CD14-positive monocyte (primary cell): ENCODE measurements around the gene RFPL4A. TPM values are rescaled to one million over a fixed set of nuclear protein-coding genes. Genes with fewer than 3 reads are reported as not detected.

Source experiments
- DNase-seq, 3 donors: peaks; one replicate each; pipeline ENCODE4 v3.0.0-alpha.2; 2011 to 2022
- H2AFZ ChIP-seq: 2 replicates; pipeline ENCODE4 v1.6.0; 2012; ENCODE audit warnings: mild to moderate bottlenecking, low read depth, low read length, inconsistent platforms; ENCODE audit not compliant: insufficient read depth, poor library complexity, severe bottlenecking
- H3K27ac ChIP-seq, 2 donors: 1 replicate in 1 of 2; 2 replicates in 1 of 2; pipeline ENCODE4 v1.5.1; 2012 to 2013; ENCODE audit warnings: low read length in 2 of 2, control low read depth in 1 of 2, inconsistent platforms in 1 of 2, low read depth in 1 of 2, mild to moderate bottlenecking in 1 of 2
- H3K27me3 ChIP-seq, 2 donors: one replicate each; pipeline versions ENCODE4 v1.6.0 to v1.6.1; 2011 to 2013; ENCODE audit warnings: low read length in 2 of 2; ENCODE audit not compliant: control insufficient read depth in 2 of 2, insufficient read depth in 2 of 2
- H3K36me3 ChIP-seq, 2 donors: replicated peaks in 1 of 2; 1 replicate in 1 of 2; 2 replicates in 1 of 2; pipeline versions ENCODE4 v1.5.1 to v1.6.1; 2012 to 2013; ENCODE audit warnings: low read length in 2 of 2, control low read depth in 1 of 2, inconsistent platforms in 1 of 2, mild to moderate bottlenecking in 1 of 2; ENCODE audit not compliant: insufficient read depth in 2 of 2, control insufficient read depth in 1 of 2
- H3K4me1 ChIP-seq, 2 donors: 1 replicate in 1 of 2; 2 replicates in 1 of 2; pipeline versions ENCODE4 v1.5.1 to v1.6.1; 2012 to 2013; ENCODE audit warnings: low read length in 2 of 2, control low read depth in 1 of 2, inconsistent platforms in 1 of 2, mild to moderate bottlenecking in 1 of 2, moderate library complexity in 1 of 2; ENCODE audit not compliant: insufficient read depth in 2 of 2, control insufficient read depth in 1 of 2
- H3K4me2 ChIP-seq: replicated peaks from 2 replicates; pipeline ENCODE3; 2012; ENCODE audit warnings: low read length, moderate library complexity, mild to moderate bottlenecking; ENCODE audit not compliant: poor library complexity, severe bottlenecking; ENCODE audit errors: extremely low read depth
- H3K4me3 ChIP-seq, 3 experiments: fragments of 200-600 bp in 1 of 3; sonication (generic) in 1 of 3; replicated peaks in 1 of 3; 1 replicate in 2 of 3; 2 replicates in 1 of 3; pipeline ENCODE4 v1.5.1; 2011 to 2013; ENCODE audit warnings: low read length in 3 of 3, mild to moderate bottlenecking in 3 of 3, control low read depth in 2 of 3, low read depth in 2 of 3, inconsistent platforms in 1 of 3, moderate library complexity in 1 of 3
- H3K79me2 ChIP-seq: 2 replicates; pipeline ENCODE4 v1.6.0; 2012; ENCODE audit warnings: mild to moderate bottlenecking, control low read depth, inconsistent platforms, low read length, moderate library complexity; ENCODE audit not compliant: insufficient read depth
- H3K9ac ChIP-seq: 2 replicates; pipeline ENCODE4 v1.6.0; 2017; ENCODE audit warnings: low read length, mild to moderate bottlenecking; ENCODE audit not compliant: insufficient read depth, poor library complexity, severe bottlenecking
- H3K9me3 ChIP-seq, 2 donors: replicated peaks in 1 of 2; 1 replicate in 1 of 2; 2 replicates in 1 of 2; pipeline versions ENCODE4 v1.5.1 to v1.6.1; 2012 to 2013; ENCODE audit warnings: low read length in 2 of 2, control low read depth in 1 of 2; ENCODE audit not compliant: control insufficient read depth in 1 of 2, insufficient read depth in 1 of 2
- H4K20me1 ChIP-seq: 2 replicates; pipeline ENCODE4 v1.6.0; 2012; ENCODE audit warnings: mild to moderate bottlenecking, low read length, control low read depth, moderate library complexity; ENCODE audit not compliant: insufficient read depth
- H3K27ac Mint-ChIP-seq, 7 donors: one replicate each; pipeline ENCODE4 v1.8.0; 2020; ENCODE audit warnings: mild to moderate bottlenecking in 7 of 7, mixed read lengths in 7 of 7, moderate library complexity in 6 of 7, inconsistent platforms in 2 of 7
- H3K27me3 Mint-ChIP-seq, 3 donors: one replicate each; pipeline ENCODE4 v1.8.0; 2021 to 2022; ENCODE audit warnings: low read depth in 3 of 3, mild to moderate bottlenecking in 3 of 3, mixed read lengths in 3 of 3, moderate library complexity in 3 of 3, inconsistent platforms in 1 of 3
- H3K36me3 Mint-ChIP-seq, 2 donors: one replicate each; pipeline ENCODE4 v1.8.0; 2020; ENCODE audit warnings: mixed read lengths in 2 of 2, inconsistent platforms in 1 of 2, mild to moderate bottlenecking in 1 of 2
- H3K4me1 Mint-ChIP-seq: one replicate; pipeline ENCODE4 v1.8.0; 2020; ENCODE audit warnings: mild to moderate bottlenecking, mixed read lengths
- H3K4me3 Mint-ChIP-seq, 2 donors: one replicate each; pipeline ENCODE4 v1.8.0; 2020; ENCODE audit warnings: mild to moderate bottlenecking in 2 of 2, mixed read lengths in 2 of 2, moderate library complexity in 1 of 2
- H3K9me3 Mint-ChIP-seq, 7 donors: one replicate each; pipeline ENCODE4 v1.8.0; 2020 to 2022; ENCODE audit warnings: mixed read lengths in 7 of 7, mild to moderate bottlenecking in 6 of 7, moderate library complexity in 6 of 7, inconsistent platforms in 2 of 7
- WGBS: methylation state at CpG from one replicate; pipeline ENCODE4 v1.1.5; 2013; ENCODE audit warnings: missing lambda C conversion rate; ENCODE audit not compliant: insufficient coverage; 5-methylcytosine and 5-hydroxymethylcytosine counted together
- intact Hi-C, 2 donors: fragments of 100-400 bp; cut with micrococcal nuclease; formaldehyde crosslinking; loops; one replicate each; pipeline versions ENCODE4 v1.15.0 to v1.15.1; 2023
- polyA plus RNA-seq, 3 donors: library from polyadenylated mRNA; depleted of rRNA in 1 of 3; unstranded in 2 of 3; stranded (reverse) in 1 of 3; fragments of 300-500 nt in 2 of 3; fragments of >200 nt in 1 of 3; fragmentation: Illumina TruSeq in 2 of 3; gene quantifications; 1 replicate in 2 of 3; 2 replicates in 1 of 3; pipeline ENCODE4 v1.2.3, GENCODE V29; 2012 to 2021
- TF ChIP-seq, protein P1 (sequence below): fragments of 200-600 bp; IDR thresholded peaks from one replicate; pipeline ENCODE4 v1.8.0; 2022; ENCODE audit warnings: antibody characterized with exemption, mild to moderate bottlenecking

Gene RFPL4A
- polyA plus RNA-seq, 3 donors = 0.33 to 8.4 (median 7.9) TPM

DNA sequence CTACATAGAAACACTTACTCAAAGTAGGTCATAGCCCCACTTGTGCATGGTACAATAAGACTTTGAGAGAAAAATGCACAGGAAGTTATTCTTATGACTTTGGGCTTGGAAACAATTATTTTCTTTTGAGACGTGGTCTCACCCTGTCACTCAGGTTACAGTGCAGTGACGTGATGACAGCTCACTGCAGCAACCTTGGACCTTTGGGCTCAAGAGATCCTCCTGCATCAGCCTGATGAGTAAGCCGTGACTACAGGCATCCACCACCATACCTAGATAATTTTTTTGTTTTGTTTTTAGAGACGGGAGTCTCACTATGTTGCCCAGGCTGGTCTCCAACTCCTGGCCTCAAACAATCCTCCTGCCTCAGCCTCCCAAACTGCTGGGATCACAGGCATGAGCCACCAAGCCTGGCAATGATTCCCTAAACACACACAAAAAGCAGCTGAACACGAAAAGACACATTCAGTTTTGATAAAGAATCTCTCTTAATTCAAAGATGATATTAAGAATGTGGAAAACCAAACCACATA lies 38.6 kb upstream of the RFPL4A start:
- Mint-ChIP-seq H3K27me3 (peaks cover 3 to 11% (median 5%) of the 10 kb centered on the region in 3 donors), H3K27ac (no peak overlapping the region), H3K4me3 (no peak overlapping the region), H3K4me1 (no peaks in the 10 kb centered on the region), H3K36me3 (no peaks in the 10 kb centered on the region), H3K9me3 (peaks cover 19 to 54% (median 41%) of the 10 kb centered on the region in 7 donors)
- DNase-seq = no peak
- H3K9me3 ChIP-seq = peaks cover 30% of the 10 kb centered on the region in 2 donors
- H3K9ac ChIP-seq = no peak overlapping the region
- H3K4me2 ChIP-seq = no peak overlapping the region
- H3K27ac ChIP-seq = no peak overlapping the region
- no peak overlapping the region for H3K4me3 ChIP-seq
- H3K79me2 ChIP-seq = no peaks in the 10 kb centered on the region
- TF ChIP-seq, protein P1, sequence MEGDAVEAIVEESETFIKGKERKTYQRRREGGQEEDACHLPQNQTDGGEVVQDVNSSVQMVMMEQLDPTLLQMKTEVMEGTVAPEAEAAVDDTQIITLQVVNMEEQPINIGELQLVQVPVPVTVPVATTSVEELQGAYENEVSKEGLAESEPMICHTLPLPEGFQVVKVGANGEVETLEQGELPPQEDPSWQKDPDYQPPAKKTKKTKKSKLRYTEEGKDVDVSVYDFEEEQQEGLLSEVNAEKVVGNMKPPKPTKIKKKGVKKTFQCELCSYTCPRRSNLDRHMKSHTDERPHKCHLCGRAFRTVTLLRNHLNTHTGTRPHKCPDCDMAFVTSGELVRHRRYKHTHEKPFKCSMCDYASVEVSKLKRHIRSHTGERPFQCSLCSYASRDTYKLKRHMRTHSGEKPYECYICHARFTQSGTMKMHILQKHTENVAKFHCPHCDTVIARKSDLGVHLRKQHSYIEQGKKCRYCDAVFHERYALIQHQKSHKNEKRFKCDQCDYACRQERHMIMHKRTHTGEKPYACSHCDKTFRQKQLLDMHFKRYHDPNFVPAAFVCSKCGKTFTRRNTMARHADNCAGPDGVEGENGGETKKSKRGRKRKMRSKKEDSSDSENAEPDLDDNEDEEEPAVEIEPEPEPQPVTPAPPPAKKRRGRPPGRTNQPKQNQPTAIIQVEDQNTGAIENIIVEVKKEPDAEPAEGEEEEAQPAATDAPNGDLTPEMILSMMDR = no peak
- intact Hi-C loops = no loop called here
- H3K27me3 ChIP-seq = no peaks in the 10 kb centered on the region
- no peaks in the 10 kb centered on the region for H3K4me1 ChIP-seq
- H3K36me3 ChIP-seq = no peaks in the 10 kb centered on the region
- H4K20me1 ChIP-seq = no peaks in the 10 kb centered on the region
- no peak overlapping the region for H2AFZ ChIP-seq
- 58% methylated on average over 2 of the region's 5 CpGs for WGBS

DNA sequence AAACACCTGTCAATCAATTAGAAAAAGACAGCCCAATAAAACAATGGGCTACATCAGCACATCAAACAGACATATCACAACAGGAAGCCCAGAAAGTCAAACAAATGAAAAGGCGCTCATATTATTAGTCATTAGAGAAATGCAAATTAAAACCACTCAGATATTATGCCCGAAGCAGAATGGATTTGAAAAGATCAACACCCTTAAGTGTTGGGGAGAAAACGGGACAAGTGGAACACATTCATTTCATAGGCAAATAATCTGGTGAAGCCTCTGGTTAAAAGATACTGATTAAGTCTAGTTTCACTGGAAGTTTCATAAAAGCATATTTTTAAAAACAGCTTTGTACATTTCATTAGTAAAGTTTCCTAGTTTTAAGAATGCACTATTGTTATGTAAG lies 38.1 kb upstream of the RFPL4A start:
- Histone ChIP-seq H3K79me2 (no peaks in the 10 kb centered on the region), H3K9ac (no peak overlapping the region), H3K27ac (no peak overlapping the region), H3K4me1 (no peaks in the 10 kb centered on the region), H3K4me3 (no peak overlapping the region), H3K27me3 (no peaks in the 10 kb centered on the region), H3K4me2 (no peak overlapping the region), H2AFZ (no peak overlapping the region), H4K20me1 (no peaks in the 10 kb centered on the region), H3K9me3 (peaks cover 30% of the 10 kb centered on the region in 2 donors), H3K36me3 (no peaks in the 10 kb centered on the region)
- H3K27ac Mint-ChIP-seq = no peak overlapping the region
- no CpG with 5 or more reads among the region's 3 CpGs for WGBS
- peaks cover 3 to 11% (median 6%) of the 10 kb centered on the region in 3 donors for H3K27me3 Mint-ChIP-seq
- DNase-seq = no peak
- intact Hi-C loops = no loop called here
- H3K4me1 Mint-ChIP-seq = no peaks in the 10 kb centered on the region
- H3K36me3 Mint-ChIP-seq = no peaks in the 10 kb centered on the region
- H3K4me3 Mint-ChIP-seq = no peak overlapping the region
- H3K9me3 Mint-ChIP-seq = peaks cover 19 to 54% (median 41%) of the 10 kb centered on the region in 7 donors
- TF ChIP-seq, protein P1 = no peak
